CD8-positive, alpha-beta memory T cell (primary cell): Measurements from ENCODE around the gene CACNA1B. TPM values are rescaled to one million over a fixed set of nuclear protein-coding genes. Genes with fewer than 3 reads are reported as not detected.
A peak's percentile ranks its signal among the peaks of the same experiment; 100 is the strongest.

Experiments used
- CTCF ChIA-PET: fragments of 350-600 bp; sonication (Branson Sonifier 250); formaldehyde crosslinking; loops from one replicate; lab custom pipeline; 2021; ENCODE audit warnings: antibody characterized with exemption; lab: Charles Lee
- POLR2A ChIA-PET: fragments of 350-600 bp; sonication (Branson Sonifier 250); formaldehyde crosslinking; loops from one replicate; lab custom pipeline; 2021; ENCODE audit warnings: antibody characterized with exemption; lab: Charles Lee
- DNase-seq, 5 donors: peaks; one replicate each; pipeline versions ENCODE4 v3.0.0 to v3.0.0-alpha.2; 2020 to 2022; ENCODE audit warnings: mixed read lengths in 1 of 5
- H3K27ac ChIP-seq: one replicate; pipeline ENCODE4 v1.7.0; 2013; ENCODE audit warnings: low read depth, mild to moderate bottlenecking, low read length, moderate library complexity
- H3K27me3 ChIP-seq: 2 replicates; pipeline ENCODE4 v1.7.0; 2013; ENCODE audit warnings: low read length, mild to moderate bottlenecking; ENCODE audit not compliant: insufficient read depth, poor library complexity, severe bottlenecking
- H3K36me3 ChIP-seq: 2 replicates; pipeline ENCODE4 v1.7.0; 2013; ENCODE audit warnings: mild to moderate bottlenecking, low read length, moderate library complexity; ENCODE audit not compliant: insufficient read depth
- H3K4me1 ChIP-seq: 2 replicates; pipeline ENCODE4 v1.7.0; 2013; ENCODE audit warnings: mild to moderate bottlenecking, low read length, moderate library complexity; ENCODE audit not compliant: insufficient read depth
- H3K4me3 ChIP-seq: 2 replicates; pipeline ENCODE4 v1.7.0; 2013; ENCODE audit warnings: mild to moderate bottlenecking, low read length
- H3K9me3 ChIP-seq: 2 replicates; pipeline ENCODE4 v1.7.0; 2013; ENCODE audit warnings: mild to moderate bottlenecking, low read length
- H3K27ac Mint-ChIP-seq, 8 donors: one replicate each; pipeline ENCODE4 v1.8.0; 2020 to 2021; ENCODE audit warnings: mixed read lengths in 8 of 8, mild to moderate bottlenecking in 6 of 8, inconsistent platforms in 3 of 8, moderate library complexity in 3 of 8
- H3K27me3 Mint-ChIP-seq, 2 donors: one replicate each; pipeline ENCODE4 v1.8.0; 2020 to 2021; ENCODE audit warnings: mixed read lengths in 2 of 2, mild to moderate bottlenecking in 1 of 2, moderate library complexity in 1 of 2
- H3K36me3 Mint-ChIP-seq, 3 donors: one replicate each; pipeline ENCODE4 v1.8.0; 2020 to 2021; ENCODE audit warnings: mixed read lengths in 3 of 3, inconsistent platforms in 1 of 3, mild to moderate bottlenecking in 1 of 3
- H3K4me1 Mint-ChIP-seq, 3 donors: one replicate each; pipeline ENCODE4 v1.8.0; 2020 to 2021; ENCODE audit warnings: mixed read lengths in 3 of 3, inconsistent platforms in 1 of 3, mild to moderate bottlenecking in 1 of 3
- H3K4me3 Mint-ChIP-seq, 7 donors: one replicate each; pipeline ENCODE4 v1.8.0; 2020 to 2021; ENCODE audit warnings: mixed read lengths in 7 of 7, mild to moderate bottlenecking in 6 of 7, moderate library complexity in 4 of 7, inconsistent platforms in 2 of 7
- H3K9me3 Mint-ChIP-seq, 5 donors: one replicate each; pipeline ENCODE4 v1.8.0; 2020 to 2022; ENCODE audit warnings: mixed read lengths in 5 of 5, mild to moderate bottlenecking in 3 of 5, moderate library complexity in 2 of 5, inconsistent platforms in 1 of 5
- polyA plus RNA-seq: library from polyadenylated mRNA; unstranded; fragments of 300-500 nt; fragmentation: Illumina TruSeq; gene quantifications from one replicate; pipeline ENCODE4 v1.2.3, GENCODE V29; 2021
- total RNA-seq, 2 experiments: library from RNA; stranded (reverse); gene quantifications; one replicate each; pipeline ENCODE4 v1.2.3, GENCODE V29; 2021

Gene CACNA1B
- total and polyA plus RNA-seq, 3 experiments from 2014 or later: not detected

DNA sequence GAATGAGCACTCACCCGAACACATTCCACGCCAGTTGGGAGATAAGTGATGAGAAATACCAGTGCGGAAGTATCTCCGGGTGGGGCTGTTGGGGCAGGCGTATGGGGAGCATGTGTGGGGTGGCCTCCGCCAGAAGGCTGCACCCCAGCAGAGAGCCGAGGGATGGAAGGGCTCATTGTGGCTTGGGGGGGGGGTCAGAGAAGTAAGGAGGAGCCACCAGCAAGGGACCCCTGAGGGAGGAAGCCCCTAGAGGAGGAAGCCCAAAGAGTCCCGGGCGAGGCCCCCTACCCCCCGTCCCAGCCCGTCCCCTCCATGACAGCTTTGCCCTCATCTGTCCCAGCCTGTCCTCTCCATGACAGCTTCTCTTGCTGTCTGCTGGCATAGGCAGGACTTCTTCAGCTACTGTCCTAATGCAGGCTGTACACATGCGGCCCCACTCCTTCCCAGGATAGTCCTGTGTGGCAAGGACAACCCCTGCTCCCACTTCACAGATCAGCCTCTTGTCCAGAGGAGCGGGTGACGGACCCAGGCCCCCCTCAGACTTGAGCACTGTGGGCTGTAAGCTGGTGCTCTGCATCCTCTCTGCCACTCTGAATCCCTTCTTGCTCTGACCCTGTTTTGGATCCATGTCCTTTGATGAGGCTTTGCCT, 239.6 kb downstream of the CACNA1B start:
- peak in 1 of 5 donors; percentile 17 for DNase-seq
- H3K27ac ChIP-seq: no peak overlapping the region
- ChIA-PET POLR2A (no interaction called here), CTCF (no interaction called here)
- no peaks in the 10 kb centered on the region for H3K4me1 ChIP-seq
- no peaks in the 10 kb centered on the region for H3K27me3 ChIP-seq
- Mint-ChIP-seq H3K27ac (no peak overlapping the region), H3K9me3 (no peaks in the 10 kb centered on the region), H3K4me1 (no peaks in the 10 kb centered on the region), H3K4me3 (no peak overlapping the region), H3K36me3 (no peaks in the 10 kb centered on the region), H3K27me3 (peaks cover 2 to 16% of the 10 kb centered on the region in 2 donors)
- no peaks in the 10 kb centered on the region for H3K36me3 ChIP-seq
- H3K4me3 ChIP-seq: no peak overlapping the region
- H3K9me3 ChIP-seq: no peaks in the 10 kb centered on the region

DNA sequence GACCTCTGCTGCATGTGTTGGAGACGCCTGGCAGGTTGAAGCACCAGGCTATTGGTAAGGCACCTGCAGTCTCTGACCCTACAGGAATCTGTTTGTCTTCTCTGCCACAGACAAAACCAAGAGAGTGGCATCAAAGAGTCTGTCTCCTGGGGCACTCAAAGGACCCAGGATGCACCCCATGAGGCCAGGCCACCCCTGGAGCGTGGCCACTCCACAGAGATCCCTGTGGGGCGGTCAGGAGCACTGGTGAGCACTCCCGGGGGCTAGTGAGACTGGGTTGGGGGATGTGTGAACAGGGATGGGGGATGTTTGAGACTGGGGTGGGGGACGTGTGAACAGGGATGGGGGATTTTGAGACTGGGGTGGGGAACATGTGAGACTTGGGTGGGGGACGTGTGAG, 240.3 kb downstream of the CACNA1B start:
- Mint-ChIP-seq H3K27ac (no peak overlapping the region), H3K4me1 (no peaks in the 10 kb centered on the region), H3K36me3 (no peaks in the 10 kb centered on the region), H3K27me3 (peaks cover 2 to 16% of the 10 kb centered on the region in 2 donors), H3K9me3 (no peaks in the 10 kb centered on the region), H3K4me3 (no peak overlapping the region)
- Histone ChIP-seq H3K27ac (no peak overlapping the region), H3K36me3 (no peaks in the 10 kb centered on the region), H3K27me3 (no peaks in the 10 kb centered on the region), H3K9me3 (no peaks in the 10 kb centered on the region), H3K4me3 (no peak overlapping the region), H3K4me1 (no peaks in the 10 kb centered on the region)
- POLR2A ChIA-PET: no interaction called here
- CTCF ChIA-PET: no interaction called here
- peak in 1 of 5 donors; percentile 14 for DNase-seq

DNA sequence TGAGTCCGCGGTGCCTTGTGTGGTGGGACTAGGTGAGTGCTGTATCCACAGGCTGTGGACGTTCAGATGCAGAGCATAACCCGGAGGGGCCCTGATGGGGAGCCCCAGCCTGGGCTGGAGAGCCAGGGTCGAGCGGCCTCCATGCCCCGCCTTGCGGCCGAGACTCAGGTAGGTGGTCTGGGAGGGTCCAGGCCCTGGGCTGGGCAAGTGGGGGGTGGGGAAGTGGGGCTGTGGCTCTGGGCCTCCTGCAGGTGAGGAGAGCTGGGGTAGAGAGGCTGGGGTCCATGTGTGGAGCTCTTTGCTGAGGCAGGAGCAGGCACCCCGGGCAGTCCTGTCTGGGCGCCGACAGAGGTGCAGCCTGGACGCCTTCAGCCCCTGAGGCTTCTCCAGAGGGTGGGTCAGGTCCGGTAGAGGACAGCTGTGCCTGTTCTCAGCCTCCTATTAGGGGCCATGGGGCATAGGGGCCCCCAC, 241.1 kb downstream of the CACNA1B start:
- no peaks in the 10 kb centered on the region for H3K9me3 ChIP-seq
- Mint-ChIP-seq H3K36me3 (no peaks in the 10 kb centered on the region), H3K4me3 (no peak overlapping the region), H3K4me1 (no peaks in the 10 kb centered on the region), H3K27me3 (peaks cover 2 to 16% of the 10 kb centered on the region in 2 donors), H3K27ac (no peak overlapping the region), H3K9me3 (no peaks in the 10 kb centered on the region)
- no peaks in the 10 kb centered on the region for H3K27me3 ChIP-seq
- no peak for DNase-seq
- no peak overlapping the region for H3K27ac ChIP-seq
- H3K4me1 ChIP-seq: no peaks in the 10 kb centered on the region
- ChIA-PET CTCF (no interaction called here), POLR2A (no interaction called here)
- no peak overlapping the region for H3K4me3 ChIP-seq
- no peaks in the 10 kb centered on the region for H3K36me3 ChIP-seq

DNA sequence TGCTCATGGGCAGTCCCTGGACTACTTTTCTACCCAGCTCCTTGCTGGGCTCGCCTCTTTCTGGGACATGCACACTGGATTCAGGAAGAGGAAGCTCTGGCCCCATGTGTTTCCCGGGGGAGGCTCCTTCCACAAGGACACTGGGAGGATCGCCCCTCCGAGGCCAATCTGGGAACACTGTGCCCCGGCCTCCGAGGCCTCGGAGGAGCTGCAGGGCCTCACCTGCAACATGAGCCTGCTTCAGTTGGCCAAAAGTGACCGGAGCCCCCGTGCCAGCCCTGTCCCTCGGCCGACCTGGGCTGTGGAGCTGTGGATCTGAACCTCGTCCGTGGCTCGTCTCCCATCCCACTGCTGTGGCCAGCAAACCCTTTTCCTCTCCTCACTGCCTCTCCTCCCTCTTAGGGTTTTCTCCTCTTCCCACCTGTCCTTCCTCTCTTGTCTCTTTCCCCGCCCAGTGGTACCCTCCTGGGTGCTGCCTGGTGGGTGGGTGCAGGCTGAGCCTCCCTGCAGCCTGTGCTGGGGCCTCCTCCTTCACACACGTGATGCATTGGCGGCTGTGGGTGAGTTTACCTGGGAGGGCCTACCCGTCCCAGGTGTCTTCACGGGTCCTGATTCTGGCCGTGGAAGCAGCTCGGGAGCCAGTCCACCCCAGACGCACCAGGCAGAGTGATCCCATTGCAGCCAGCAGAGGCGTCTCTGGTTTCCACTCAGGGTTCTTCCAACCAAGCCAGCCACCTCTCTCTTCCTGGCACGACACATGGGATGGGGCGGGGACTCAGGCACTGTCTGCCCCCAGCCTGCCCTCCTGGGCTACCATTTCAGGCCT, 241.8 kb downstream of the CACNA1B start:
- H3K4me1 ChIP-seq: no peaks in the 10 kb centered on the region
- CTCF ChIA-PET: no interaction called here
- H3K9me3 ChIP-seq: no peaks in the 10 kb centered on the region
- Mint-ChIP-seq H3K27me3 (peaks cover 2 to 16% of the 10 kb centered on the region in 2 donors), H3K27ac (no peak overlapping the region), H3K4me3 (no peak overlapping the region), H3K4me1 (no peaks in the 10 kb centered on the region), H3K36me3 (no peaks in the 10 kb centered on the region), H3K9me3 (no peaks in the 10 kb centered on the region)
- no peak overlapping the region for H3K4me3 ChIP-seq
- POLR2A ChIA-PET: no interaction called here
- H3K27me3 ChIP-seq: no peaks in the 10 kb centered on the region
- DNase-seq: no peak
- no peak overlapping the region for H3K27ac ChIP-seq
- no peaks in the 10 kb centered on the region for H3K36me3 ChIP-seq

DNA sequence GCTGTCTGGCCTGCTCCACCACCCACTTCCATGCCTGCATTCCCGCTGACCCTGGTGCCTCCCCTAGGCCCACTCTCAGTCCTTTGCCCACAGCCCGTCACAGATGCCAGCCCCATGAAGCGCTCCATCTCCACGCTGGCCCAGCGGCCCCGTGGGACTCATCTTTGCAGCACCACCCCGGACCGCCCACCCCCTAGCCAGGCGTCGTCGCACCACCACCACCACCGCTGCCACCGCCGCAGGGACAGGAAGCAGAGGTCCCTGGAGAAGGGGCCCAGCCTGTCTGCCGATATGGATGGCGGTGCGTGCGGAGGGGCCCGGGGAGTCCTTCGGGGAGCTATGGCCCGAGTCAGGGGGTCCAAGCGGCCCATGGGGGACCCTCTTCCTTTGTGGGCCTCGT, 242.5 kb downstream of the CACNA1B start:
- Mint-ChIP-seq H3K27ac (no peak overlapping the region), H3K9me3 (peaks cover 0 to under 1% (median 0%) of the 10 kb centered on the region in 5 donors), H3K27me3 (peaks cover 2 to 16% of the 10 kb centered on the region in 2 donors), H3K4me3 (no peak overlapping the region), H3K36me3 (no peaks in the 10 kb centered on the region), H3K4me1 (no peaks in the 10 kb centered on the region)
- peak in 1 of 5 donors; percentile 30 for DNase-seq
- Histone ChIP-seq H3K4me3 (no peak overlapping the region), H3K36me3 (no peaks in the 10 kb centered on the region), H3K4me1 (no peaks in the 10 kb centered on the region), H3K27me3 (no peaks in the 10 kb centered on the region), H3K27ac (no peak overlapping the region), H3K9me3 (no peaks in the 10 kb centered on the region)
- ChIA-PET CTCF (no interaction called here), POLR2A (no interaction called here)

DNA sequence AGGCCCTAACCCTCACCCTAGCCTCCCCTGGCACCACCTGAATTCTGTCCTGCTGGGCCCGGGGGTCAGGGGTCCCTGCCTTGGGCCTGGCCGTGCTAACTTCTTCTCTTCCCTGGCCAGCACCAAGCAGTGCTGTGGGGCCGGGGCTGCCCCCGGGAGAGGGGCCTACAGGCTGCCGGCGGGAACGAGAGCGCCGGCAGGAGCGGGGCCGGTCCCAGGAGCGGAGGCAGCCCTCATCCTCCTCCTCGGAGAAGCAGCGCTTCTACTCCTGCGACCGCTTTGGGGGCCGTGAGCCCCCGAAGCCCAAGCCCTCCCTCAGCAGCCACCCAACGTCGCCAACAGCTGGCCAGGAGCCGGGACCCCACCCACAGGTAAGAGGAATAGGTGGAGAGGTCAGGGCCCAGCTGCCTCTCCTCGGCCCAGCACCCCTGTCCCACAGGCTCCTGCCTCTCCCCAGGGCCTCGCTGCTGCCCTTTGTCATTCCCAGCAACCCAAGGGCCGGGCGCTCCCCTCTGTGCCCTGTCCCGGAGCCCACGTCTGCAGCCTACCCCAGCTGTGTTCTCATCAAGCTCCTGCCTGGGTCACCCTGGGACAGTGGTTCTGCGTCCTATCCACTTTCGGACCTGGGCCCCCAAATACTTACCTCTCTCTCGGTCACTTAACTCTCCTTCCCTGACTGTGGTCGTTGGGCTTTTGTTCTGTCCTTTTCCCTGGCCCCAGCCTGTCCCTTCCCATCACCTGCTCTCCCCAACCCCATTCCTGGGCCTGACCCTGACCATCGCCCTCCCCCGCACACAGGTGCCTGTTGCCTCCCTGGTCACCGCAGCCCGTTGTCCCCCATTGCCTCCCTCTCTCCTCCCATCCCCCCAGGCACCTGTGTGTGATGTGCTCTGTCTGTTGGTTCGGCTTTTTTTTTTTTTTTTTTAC, 243.2 kb downstream of the CACNA1B start:
- H3K27ac ChIP-seq: no peak overlapping the region
- DNase-seq: no peak
- Mint-ChIP-seq H3K27ac (no peak overlapping the region), H3K36me3 (no peaks in the 10 kb centered on the region), H3K27me3 (peaks cover 2 to 16% of the 10 kb centered on the region in 2 donors), H3K4me1 (no peaks in the 10 kb centered on the region), H3K9me3 (peaks cover 0 to 3% (median 0%) of the 10 kb centered on the region in 5 donors), H3K4me3 (no peak overlapping the region)
- no peak overlapping the region for H3K4me3 ChIP-seq
- H3K27me3 ChIP-seq: no peaks in the 10 kb centered on the region
- ChIA-PET POLR2A (no interaction called here), CTCF (no interaction called here)
- H3K4me1 ChIP-seq: no peaks in the 10 kb centered on the region
- no peaks in the 10 kb centered on the region for H3K36me3 ChIP-seq
- H3K9me3 ChIP-seq: no peaks in the 10 kb centered on the region

DNA sequence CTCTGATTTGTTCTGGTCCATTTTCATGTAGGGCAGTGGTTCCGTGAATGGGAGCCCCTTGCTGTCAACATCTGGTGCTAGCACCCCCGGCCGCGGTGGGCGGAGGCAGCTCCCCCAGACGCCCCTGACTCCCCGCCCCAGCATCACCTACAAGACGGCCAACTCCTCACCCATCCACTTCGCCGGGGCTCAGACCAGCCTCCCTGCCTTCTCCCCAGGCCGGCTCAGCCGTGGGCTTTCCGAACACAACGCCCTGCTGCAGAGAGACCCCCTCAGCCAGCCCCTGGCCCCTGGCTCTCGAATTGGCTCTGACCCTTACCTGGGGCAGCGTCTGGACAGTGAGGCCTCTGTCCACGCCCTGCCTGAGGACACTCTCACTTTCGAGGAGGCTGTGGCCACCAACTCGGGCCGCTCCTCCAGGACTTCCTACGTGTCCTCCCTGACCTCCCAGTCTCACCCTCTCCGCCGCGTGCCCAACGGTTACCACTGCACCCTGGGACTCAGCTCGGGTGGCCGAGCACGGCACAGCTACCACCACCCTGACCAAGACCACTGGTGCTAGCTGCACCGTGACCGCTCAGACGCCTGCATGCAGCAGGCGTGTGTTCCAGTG, 244.0 kb downstream of the CACNA1B start:
- no peaks in the 10 kb centered on the region for H3K4me1 Mint-ChIP-seq
- H3K4me3 ChIP-seq: no peak overlapping the region
- POLR2A ChIA-PET: no interaction called here
- CTCF ChIA-PET: no interaction called here
- no peaks in the 10 kb centered on the region for H3K36me3 ChIP-seq
- H3K27me3 Mint-ChIP-seq: peaks cover 2 to 9% of the 10 kb centered on the region in 2 donors
- DNase-seq: no peak
- H3K4me1 ChIP-seq: no peaks in the 10 kb centered on the region
- no peaks in the 10 kb centered on the region for H3K9me3 ChIP-seq
- peaks cover 0 to 3% (median 0%) of the 10 kb centered on the region in 5 donors for H3K9me3 Mint-ChIP-seq
- H3K4me3 Mint-ChIP-seq: no peak overlapping the region
- no peaks in the 10 kb centered on the region for H3K27me3 ChIP-seq
- no peak overlapping the region for H3K27ac Mint-ChIP-seq
- H3K27ac ChIP-seq: no peak overlapping the region
- H3K36me3 Mint-ChIP-seq: no peaks in the 10 kb centered on the region
